Activated CD4-positive, alpha-beta T cell treated with anti-CD3 and anti-CD28 coated beads, Interleukin-2, amount 50 U/mL, for 4 hours (primary cell): Measurements from ENCODE around the gene FOXO1.
A peak's percentile ranks its signal among the peaks of the same experiment; 100 is the strongest.

Experiments
- DNase-seq, 2 experiments: peaks; one replicate each; pipeline ENCODE4 v3.0.0-alpha.2; 2020

The FOXO1 gene

GRCh38 chr13:40635315-40635995 lies 31.0 kb downstream of the FOXO1 start:
- DNase-seq = no peak

GRCh38 chr13:40632915-40633314 lies 33.5 kb downstream of the FOXO1 start:
- DNase-seq = no peak

- DNase-seq = no peak
These were observed 34.8 kb downstream of the FOXO1 start for GRCh38 chr13:40631605-40632004.

- DNase-seq = no peak
These were observed 36.6 kb downstream of the FOXO1 start for GRCh38 chr13:40629678-40630384.

- DNase-seq = no peak
These were observed 39.5 kb downstream of the FOXO1 start for GRCh38 chr13:40626977-40627376.

GRCh38 chr13:40626561-40626960 lies 39.9 kb downstream of the FOXO1 start:
- DNase-seq = no peak

GRCh38 chr13:40624986-40625385 lies 41.5 kb downstream of the FOXO1 start:
- DNase-seq = no peak

GRCh38 chr13:40624383-40624782 lies 42.1 kb downstream of the FOXO1 start:
- peak; percentile 43 to 49 for DNase-seq

GRCh38 chr13:40622761-40623160 lies 43.7 kb downstream of the FOXO1 start:
- no peak for DNase-seq

- no peak for DNase-seq
These were observed 44.2 kb downstream of the FOXO1 start for GRCh38 chr13:40622246-40622645.

- DNase-seq = no peak
These were observed 47.0 kb downstream of the FOXO1 start for GRCh38 chr13:40619479-40619814.

- DNase-seq = no peak
These were observed 47.6 kb downstream of the FOXO1 start for GRCh38 chr13:40618581-40619478.

- DNase-seq = no peak
These were observed 48.6 kb downstream of the FOXO1 start for GRCh38 chr13:40617801-40618356.

GRCh38 chr13:40615619-40616018 lies 50.8 kb downstream of the FOXO1 start:
- no peak for DNase-seq

GRCh38 chr13:40613914-40614313 lies 52.5 kb downstream of the FOXO1 start:
- DNase-seq = no peak

GRCh38 chr13:40613192-40613818 lies 53.1 kb downstream of the FOXO1 start:
- peak in 1 of 2 experiments; percentile 8 for DNase-seq

GRCh38 chr13:40612041-40612440 lies 54.4 kb downstream of the FOXO1 start:
- no peak for DNase-seq

GRCh38 chr13:40611635-40612034 lies 54.8 kb downstream of the FOXO1 start:
- DNase-seq = no peak

GRCh38 chr13:40611004-40611403 lies 55.4 kb downstream of the FOXO1 start:
- no peak for DNase-seq

- no peak for DNase-seq
These were observed 56.3 kb downstream of the FOXO1 start for GRCh38 chr13:40609972-40610726.

GRCh38 chr13:40608308-40608707 lies 58.1 kb downstream of the FOXO1 start:
- DNase-seq = no peak

- DNase-seq = no peak
These were observed 60.9 kb downstream of the FOXO1 start for GRCh38 chr13:40605573-40605972.
